NCI-H2196 treated with DMSO at 0.1 percent for 48 hours (cell line): ENCODE measurements around the gene LRMDA.
"Not testable (repeated sequence)": the region's sequence is repeated elsewhere in the genome, so short reads cannot be mapped to it uniquely, and the experiment has no call there.

Experiments used
- DNase-seq: peaks from one replicate; lab custom pipeline; 2025; ENCODE audit not compliant: unreplicated experiment; lab: John Stamatoyannopoulos, UW

LRMDA gene

DNA sequence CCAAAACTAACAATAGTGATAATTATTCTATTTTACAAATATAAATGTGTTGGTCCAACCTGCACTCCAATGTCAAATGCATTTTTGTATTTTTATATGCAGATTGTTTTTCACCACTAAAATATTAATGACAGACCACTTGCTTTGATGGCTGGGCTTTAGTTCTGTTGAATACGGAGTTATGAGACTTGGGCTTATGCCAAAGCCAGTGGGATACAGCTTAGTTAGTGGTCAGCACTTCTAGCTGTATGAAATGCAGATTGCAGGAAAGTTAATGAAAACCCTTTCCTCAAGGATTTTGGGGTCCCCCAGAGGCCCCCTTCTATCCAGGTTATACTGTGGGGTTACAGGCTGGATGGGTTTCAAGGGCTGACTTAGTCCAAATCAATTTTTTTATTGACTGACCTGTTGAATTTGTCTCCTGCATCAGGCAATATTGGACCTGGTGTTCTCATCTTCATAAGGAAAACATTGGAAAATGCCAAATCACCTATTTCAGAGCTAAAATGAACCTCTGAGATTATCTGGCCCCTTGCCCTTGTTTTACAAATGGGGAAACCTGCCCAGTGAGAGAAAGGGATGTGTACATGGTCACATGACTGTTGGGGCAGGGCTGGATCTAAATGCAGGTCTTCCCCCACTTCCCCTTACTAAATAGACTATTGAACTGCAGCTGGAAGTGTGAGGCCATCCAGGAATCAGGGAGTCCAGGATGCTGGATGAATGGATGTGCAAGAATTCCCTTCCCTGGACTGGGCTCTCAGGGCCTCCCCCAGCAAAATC, 1120.9 kb downstream of the LRMDA start:
- no peak for DNase-seq

- no peak for DNase-seq
Observed at GRCh38 chr10:76553263-76554032, 1122.0 kb downstream of the LRMDA start.

DNA sequence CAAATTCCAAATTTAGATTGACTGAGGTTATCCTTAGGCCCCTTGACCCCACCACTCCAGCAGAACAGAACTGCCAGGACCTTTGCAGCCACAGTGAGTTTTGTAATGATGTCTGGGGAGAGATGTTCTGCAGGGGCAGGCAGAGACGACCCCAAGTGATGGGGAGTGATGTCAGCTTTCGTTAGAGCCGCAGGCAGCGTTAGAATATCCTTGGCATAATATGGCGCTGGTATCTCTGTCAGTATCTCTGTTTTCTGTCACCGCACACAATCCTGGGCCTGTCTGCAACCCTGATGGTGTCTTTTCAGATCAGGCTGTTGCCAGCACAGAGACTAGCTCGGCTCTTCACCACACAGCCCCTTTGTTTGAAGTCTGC, 1122.6 kb downstream of the LRMDA start:
- no peak for DNase-seq

GRCh38 chr10:76554478-76554877, 1123.1 kb downstream of the LRMDA start:
- no peak for DNase-seq

- DNase-seq: no peak
Observed at GRCh38 chr10:76555067-76555670, 1123.7 kb downstream of the LRMDA start.

DNA sequence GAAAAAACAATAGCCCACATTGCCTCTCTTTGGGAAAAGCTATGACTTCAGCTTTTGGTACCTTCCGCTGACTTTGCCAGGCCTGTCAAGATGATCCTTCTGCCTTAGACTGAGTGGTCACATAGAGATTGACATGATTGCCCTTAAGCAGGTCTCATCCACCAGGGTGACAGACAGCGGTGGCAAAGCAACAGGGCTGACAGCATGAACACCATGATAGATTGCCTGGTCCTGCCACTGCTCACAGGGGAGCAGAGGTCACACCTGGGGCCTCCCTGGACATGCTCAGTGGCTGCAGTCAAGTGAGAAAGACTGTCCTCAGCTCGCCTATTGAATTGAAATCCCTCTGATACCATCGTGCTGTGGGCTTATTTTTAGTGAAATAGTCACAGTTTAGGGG, 1125.9 kb downstream of the LRMDA start:
- DNase-seq: no peak

DNA sequence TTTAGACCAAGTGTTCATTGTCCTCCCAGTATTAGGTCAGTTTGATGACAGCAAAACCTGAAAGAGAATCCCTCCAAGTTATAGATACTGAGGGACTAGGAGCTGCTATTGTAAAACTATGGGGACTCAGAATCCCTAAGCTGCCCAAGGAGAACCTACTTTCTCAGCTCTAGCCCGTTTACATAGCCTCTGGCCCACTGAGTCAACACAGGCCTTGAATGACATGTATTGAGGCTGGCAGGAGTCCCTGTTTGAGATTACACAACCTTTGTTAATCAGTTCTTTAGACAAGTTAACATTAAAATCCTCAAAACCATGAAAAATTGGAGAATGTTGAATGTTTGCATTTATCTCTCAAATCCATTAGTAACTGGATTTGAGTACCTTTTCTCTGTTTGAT, 1127.2 kb downstream of the LRMDA start:
- no peak for DNase-seq

DNA sequence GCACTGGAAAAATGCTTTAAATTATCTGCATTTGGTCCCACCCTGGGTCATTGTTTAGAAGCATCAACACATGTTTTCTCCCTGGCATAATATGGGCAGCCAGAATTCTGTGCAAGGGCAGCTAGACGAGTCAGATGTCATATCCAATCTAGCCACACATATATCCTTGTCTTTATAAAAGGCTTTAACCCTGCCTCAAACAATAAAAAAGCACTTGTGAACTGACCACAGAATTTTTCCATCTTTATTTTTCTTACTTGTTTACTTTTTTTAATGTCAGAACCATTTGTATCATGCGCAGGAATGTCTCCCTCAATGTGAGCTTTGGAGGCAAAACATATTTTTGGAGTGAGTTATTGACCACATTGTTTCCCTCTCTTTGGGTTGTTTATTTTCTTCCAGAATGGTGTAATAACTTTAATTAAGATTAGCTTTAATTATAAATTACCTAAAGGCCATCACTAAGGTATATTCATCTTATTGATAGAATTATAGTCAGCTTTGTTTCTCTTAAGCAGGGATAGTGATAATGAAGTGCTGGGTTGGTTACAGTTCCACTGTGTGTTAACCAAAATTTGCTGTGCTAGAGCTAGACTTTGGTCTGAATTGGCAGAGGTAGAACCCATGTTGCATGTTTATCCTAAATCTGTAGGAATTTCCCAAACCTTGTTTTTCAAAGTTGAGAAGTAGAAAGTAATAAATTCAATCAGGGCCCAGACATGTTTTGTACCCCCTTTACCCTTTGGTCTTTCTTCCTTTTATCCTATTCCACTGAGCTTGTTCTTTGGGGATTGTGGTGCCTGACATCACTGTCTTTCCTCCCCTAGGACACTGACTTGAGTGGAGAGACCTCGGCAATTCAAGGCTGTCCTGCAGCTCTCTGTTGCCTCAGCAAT, 1127.8 kb downstream of the LRMDA start:
- DNase-seq: no peak

GRCh38 chr10:76559892-76560220, 1128.4 kb downstream of the LRMDA start:
- no peak for DNase-seq

DNA sequence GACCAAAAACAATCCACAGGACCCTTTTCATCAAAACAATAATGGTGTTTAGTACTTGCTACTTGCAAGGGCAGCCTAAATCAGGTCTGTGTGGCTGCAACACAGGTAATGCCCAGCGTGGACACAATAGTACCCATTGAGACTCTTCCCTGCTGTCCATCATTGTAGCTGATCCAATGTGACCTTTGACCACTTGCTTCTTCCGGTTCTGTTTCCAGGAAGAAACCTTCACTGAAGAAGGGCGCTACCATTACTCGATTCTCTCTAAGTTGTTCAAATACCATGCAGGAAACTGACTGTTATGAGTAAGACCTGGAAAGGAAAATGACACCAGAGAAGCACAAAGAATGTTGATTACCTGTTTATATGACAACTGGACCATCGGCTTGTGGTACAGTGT, 1128.9 kb downstream of the LRMDA start:
- DNase-seq: no peak

DNA sequence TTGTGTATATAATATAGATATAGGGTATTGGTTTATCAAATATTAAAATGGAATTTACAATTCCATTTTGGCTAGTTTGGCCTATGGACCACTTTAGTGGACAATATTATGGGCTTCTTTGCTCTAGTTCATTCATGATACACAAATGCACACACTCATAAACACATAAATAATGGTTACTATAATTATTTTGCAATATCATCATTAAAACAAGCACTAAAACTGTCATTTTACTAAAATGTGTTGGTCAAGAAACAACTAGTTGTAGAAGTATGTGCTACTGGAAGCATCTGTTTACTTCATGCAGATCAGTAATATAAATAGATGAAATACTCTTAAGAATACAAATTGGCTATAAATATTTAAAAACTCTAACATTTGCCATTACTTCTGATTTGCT, 1131.9 kb downstream of the LRMDA start:
- no peak for DNase-seq

DNA sequence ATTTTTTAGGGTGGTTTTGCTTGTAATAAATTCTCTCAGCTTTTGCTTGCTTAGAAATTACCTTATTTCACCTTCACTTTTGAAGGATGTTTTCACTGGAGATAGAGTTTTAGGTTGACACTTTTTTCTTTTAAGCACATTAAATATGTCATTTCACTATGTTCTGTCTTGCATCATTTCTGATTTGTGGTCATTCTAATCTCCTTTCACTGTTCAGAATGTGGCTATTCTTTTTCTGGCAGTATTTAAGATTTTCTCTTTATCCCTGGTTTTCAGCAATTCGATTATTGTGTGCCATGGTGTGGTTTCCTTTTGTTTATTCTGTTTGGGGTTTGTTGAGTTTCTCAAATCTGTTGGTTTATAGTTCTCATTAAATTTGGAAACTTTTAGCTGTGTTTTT, 1140.6 kb downstream of the LRMDA start:
- no peak for DNase-seq

DNA sequence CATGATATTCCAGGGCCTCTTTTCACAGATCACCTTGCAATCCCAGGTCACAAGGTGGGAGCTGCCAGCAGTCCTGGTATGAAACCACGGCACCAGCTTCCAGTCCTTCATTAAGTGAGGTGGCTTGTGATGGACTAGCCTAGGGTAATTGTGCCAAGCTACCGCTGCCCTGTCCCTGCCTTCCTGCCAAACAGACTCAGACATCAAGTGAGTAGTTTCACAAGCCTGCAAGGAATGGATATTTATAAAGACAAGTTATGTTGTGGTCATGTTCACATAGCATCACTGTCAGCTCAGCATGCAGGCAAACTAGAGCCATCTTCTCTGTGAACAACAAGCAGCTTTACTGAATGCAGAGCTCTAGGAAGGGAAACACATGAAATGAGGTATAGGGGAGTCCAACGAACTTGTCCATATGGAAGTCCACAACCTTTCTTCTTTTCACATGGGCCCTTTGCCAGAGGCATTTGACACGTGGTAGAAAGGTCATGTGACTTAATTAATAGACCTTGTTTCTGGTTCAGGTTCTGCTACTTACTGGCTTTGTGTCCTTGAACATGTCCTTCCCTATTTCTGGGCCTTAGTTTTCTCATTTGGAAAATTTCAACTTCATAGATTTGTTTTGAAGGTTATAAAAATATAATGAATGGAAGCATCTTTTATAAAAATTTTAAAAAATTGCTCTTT, 1145.0 kb downstream of the LRMDA start:
- no peak for DNase-seq

DNA sequence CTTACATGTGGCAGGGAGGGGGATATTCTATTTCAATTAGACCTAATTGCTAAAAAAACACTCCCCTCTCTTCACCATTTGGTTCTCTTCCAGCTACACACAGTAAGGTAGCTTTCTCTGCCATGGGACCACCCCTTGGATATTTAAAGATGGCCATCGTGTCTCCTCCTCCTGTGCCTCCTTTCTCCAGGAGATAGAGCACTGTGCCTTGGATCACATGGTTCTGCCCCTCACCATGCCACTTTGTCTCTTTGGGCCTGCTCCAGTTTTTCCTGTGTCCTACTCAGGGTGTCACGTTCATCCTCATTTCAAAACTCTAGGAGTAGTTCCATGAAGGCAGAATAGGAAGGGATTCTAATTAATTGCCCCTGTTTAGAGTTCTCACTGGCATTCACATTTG, 1146.0 kb downstream of the LRMDA start:
- DNase-seq: no peak

DNA sequence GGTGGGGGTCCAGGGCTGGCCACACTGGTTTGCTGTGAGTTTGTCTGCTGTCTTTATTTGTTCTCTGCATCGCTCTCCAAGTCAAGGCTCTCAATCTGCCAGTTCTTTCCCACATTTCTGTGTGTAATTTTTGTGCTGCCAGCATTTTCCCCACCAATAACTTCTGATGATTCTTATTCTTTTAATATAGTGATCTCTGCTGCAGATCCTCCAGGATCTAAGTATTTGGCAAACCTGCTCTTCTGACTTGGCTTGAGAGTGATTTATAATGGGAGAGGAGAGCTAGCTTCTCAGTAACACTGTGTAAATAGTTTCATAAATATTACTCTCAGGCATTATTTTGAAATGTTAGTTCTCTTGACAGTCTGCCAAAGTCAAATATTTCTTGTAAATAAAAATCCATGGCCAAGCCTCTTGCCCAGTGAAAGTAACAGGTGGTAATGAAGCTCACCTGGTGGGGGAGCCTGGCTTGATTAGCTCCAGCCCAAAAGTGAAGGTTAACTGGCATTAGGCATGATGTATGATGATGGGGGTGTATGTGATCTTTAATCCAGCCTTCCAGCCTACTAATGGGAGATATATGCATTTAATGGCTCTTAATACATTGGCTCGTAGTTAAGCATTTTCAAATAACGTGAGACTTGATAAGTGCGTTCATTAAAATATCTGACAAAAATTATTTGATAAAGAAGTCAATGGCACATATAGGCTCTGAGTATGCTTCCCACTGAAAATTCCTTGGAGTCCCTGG, 1150.3 kb downstream of the LRMDA start:
- DNase-seq: no peak

- no peak for DNase-seq
Observed at GRCh38 chr10:76582531-76582930, 1151.1 kb downstream of the LRMDA start.

- no peak for DNase-seq
Observed at GRCh38 chr10:76583711-76584161, 1152.3 kb downstream of the LRMDA start.

DNA sequence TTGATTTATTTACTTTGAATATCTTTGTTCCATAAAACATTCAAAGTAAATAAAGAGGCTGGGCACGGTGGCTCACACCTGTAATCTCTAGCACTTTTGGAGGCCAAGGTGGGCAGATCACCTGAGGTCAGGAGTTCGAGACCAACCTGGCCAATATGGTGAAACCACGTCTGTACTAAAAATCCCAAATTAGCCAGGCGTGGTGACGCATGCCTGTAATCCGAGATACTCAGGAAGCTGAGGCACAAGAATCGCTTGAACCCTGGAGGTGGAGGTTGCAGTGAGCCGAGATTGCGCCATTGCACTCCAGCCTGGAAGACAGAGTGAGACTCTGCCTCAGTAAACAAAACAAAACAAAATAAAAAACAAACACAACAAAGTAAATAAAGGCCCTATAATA, 1153.0 kb downstream of the LRMDA start:
- DNase-seq: not testable (repeated sequence)
